Measurements from ENCODE around the gene CCL5. TPM values are rescaled to one million over a fixed set of nuclear protein-coding genes. Genes with fewer than 3 reads are reported as not detected.

CCL5 gene
- total and polyA plus RNA-seq, 2 experiments from 2014 or later, result 1.1 to 1.4 TPM

DNA sequence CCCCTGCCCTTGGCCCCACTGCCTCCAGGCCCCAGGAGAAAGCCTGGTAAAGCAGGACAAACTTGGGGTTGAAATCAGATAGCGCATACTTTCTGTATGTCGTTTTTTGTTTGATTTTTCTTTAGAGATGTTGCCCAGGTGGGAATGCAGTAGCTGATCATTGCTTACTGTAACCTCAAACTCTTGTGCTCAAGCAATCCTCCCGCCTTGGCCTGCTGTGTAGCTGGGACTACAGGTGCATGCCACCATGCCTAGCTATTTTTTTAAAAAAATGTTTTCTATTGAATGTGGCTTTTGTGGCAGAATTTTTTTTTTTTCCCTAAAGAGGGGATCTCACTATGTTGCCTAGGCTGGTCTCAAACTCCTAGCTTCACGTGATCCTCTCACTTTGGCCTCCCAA, 11.1 kb upstream of the CCL5 start:
- Histone ChIP-seq H3K27ac (no peak overlapping the region), H3K9me3 (ENCODE audit: low read depth) (no peaks in the 10 kb centered on the region), H4K20me1 (ENCODE audit: insufficient read depth, poor library complexity, severe bottlenecking) (no peaks in the 10 kb centered on the region), H3K27me3 (no peaks in the 10 kb centered on the region), H2AFZ (no peak overlapping the region), H3K4me1 (ENCODE audit: insufficient read depth) (peaks cover 13% of the 10 kb centered on the region), H3K36me3 (replicated peaks; ENCODE audit: insufficient read depth, low read depth) (no peaks in the 10 kb centered on the region), H3K4me2 (no peak overlapping the region), H3K4me3 (no peak overlapping the region), H3K79me2 (no peaks in the 10 kb centered on the region), H3K9me2 (replicated peaks; ENCODE audit: insufficient read depth) (no peaks in the 10 kb centered on the region)
- 76% methylated on average over 4 of the region's 4 CpGs for WGBS (ENCODE audit: low lambda C conversion rate, missing lambda C conversion rate)
- TF ChIP-seq EZH2 (IDR thresholded peaks at IDR 0.05; ENCODE audit: borderline replicate concordance), result no peak
- TF ChIP-seq CTCF (IDR thresholded peaks at IDR 0.05; ENCODE audit: poor library complexity), result no peak
- no peak for TF ChIP-seq EZH2phosphoT487 (IDR thresholded peaks at IDR 0.05; ENCODE audit: low read depth, severe bottlenecking, unreplicated experiment)
- DNase-seq (ENCODE audit: low spot score), result no peak

DNA sequence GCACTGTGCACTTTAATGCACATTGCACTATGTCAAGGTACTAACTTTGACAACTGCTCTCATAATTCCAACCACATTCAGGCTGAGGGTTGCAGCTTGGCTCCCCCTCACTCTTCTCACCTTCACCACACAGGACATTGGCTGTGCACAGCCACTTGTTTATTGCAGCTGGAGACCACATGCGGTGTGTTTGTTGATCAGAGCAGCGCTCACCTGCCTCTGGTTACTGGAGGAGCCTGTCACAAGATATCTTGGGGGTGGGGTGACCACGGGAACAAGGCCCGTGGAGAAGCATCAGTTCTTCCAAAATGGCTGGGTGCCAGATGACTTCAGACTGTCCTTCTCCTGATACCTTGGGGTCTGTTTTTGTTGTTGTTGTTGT, 10.6 kb upstream of the CCL5 start:
- WGBS (ENCODE audit: low lambda C conversion rate, missing lambda C conversion rate), result 42% methylated on average over 4 of the region's 4 CpGs
- DNase-seq (ENCODE audit: low spot score), result no peak
- no peak overlapping the region for H3K27ac ChIP-seq

GRCh38 chr17:35889818-35890773, 9.9 kb upstream of the CCL5 start:
- Histone ChIP-seq H3K9me3 (ENCODE audit: low read depth) (no peaks in the 10 kb centered on the region), H3K27me3 (no peaks in the 10 kb centered on the region), H3K36me3 (replicated peaks; ENCODE audit: insufficient read depth, low read depth) (no peaks in the 10 kb centered on the region), H3K4me1 (ENCODE audit: insufficient read depth) (peaks cover 13% of the 10 kb centered on the region), H3K4me3 (no peak overlapping the region), H3K27ac (peak overlapping the region; percentile 58), H3K79me2 (no peaks in the 10 kb centered on the region), H4K20me1 (ENCODE audit: insufficient read depth, poor library complexity, severe bottlenecking) (no peaks in the 10 kb centered on the region), H3K4me2 (peak overlapping the region; percentile 36), H3K9me2 (replicated peaks; ENCODE audit: insufficient read depth) (no peaks in the 10 kb centered on the region), H2AFZ (no peak overlapping the region)
- peak; percentile 79 for DNase-seq (ENCODE audit: low spot score)
- no peak for TF ChIP-seq EZH2 (IDR thresholded peaks at IDR 0.05; ENCODE audit: borderline replicate concordance)
- TF ChIP-seq EZH2phosphoT487 (IDR thresholded peaks at IDR 0.05; ENCODE audit: low read depth, severe bottlenecking, unreplicated experiment), result no peak
- no peak for TF ChIP-seq CTCF (IDR thresholded peaks at IDR 0.05; ENCODE audit: poor library complexity)
- 79% methylated on average over 2 of the region's 2 CpGs for whole genome bisulfite sequencing (ENCODE audit: low lambda C conversion rate, missing lambda C conversion rate)

More for the DNA sequence above, 10.6 kb upstream of the CCL5 start:
- Histone ChIP-seq H3K4me3 (no peak overlapping the region), H3K36me3 (replicated peaks; ENCODE audit: insufficient read depth, low read depth) (no peaks in the 10 kb centered on the region), H3K4me1 (ENCODE audit: insufficient read depth) (peaks cover 13% of the 10 kb centered on the region), H3K9me3 (ENCODE audit: low read depth) (no peaks in the 10 kb centered on the region), H2AFZ (no peak overlapping the region), H3K4me2 (no peak overlapping the region), H3K79me2 (no peaks in the 10 kb centered on the region), H3K9me2 (replicated peaks; ENCODE audit: insufficient read depth) (no peaks in the 10 kb centered on the region), H3K27me3 (no peaks in the 10 kb centered on the region), H4K20me1 (ENCODE audit: insufficient read depth, poor library complexity, severe bottlenecking) (no peaks in the 10 kb centered on the region)
- TF ChIP-seq CTCF (IDR thresholded peaks at IDR 0.05; ENCODE audit: poor library complexity) (no peak), EZH2 (IDR thresholded peaks at IDR 0.05; ENCODE audit: borderline replicate concordance) (no peak), EZH2phosphoT487 (IDR thresholded peaks at IDR 0.05; ENCODE audit: low read depth, severe bottlenecking, unreplicated experiment) (no peak)

Measured in hepatocyte (in vitro differentiated cells).